Lower lobe of right lung (tissue), 2 donors: ENCODE measurements around the gene TEX51. TPM values are rescaled to one million over a fixed set of nuclear protein-coding genes. Genes with fewer than 3 reads are reported as not detected.

Experiments used
- ATAC-seq, 2 donors: fragments of 200-7000 bp; cut with Tn5 transposase; one replicate each; pipeline ENCODE4 v1.9.1; 2020 to 2022; ENCODE audit warnings: mild to moderate bottlenecking in 2 of 2, moderate library complexity in 2 of 2
- DNase-seq: peaks from one replicate; pipeline ENCODE4 v3.0.0-alpha.2; 2020
- H3K27ac ChIP-seq: fragments of 200-600 bp; one replicate; pipeline ENCODE4 v1.8.0; 2022
- H3K27me3 ChIP-seq: fragments of 200-600 bp; one replicate; pipeline ENCODE4 v1.8.0; 2022; ENCODE audit warnings: low read depth
- H3K36me3 ChIP-seq: fragments of 200-600 bp; one replicate; pipeline ENCODE4 v1.8.0; 2022; ENCODE audit warnings: mild to moderate bottlenecking
- H3K4me1 ChIP-seq: fragments of 200-600 bp; one replicate; pipeline ENCODE4 v1.8.0; 2022
- H3K4me3 ChIP-seq: fragments of 200-600 bp; one replicate; pipeline ENCODE4 v1.8.0; 2022; ENCODE audit warnings: mild to moderate bottlenecking
- H3K9me3 ChIP-seq: fragments of 200-600 bp; one replicate; pipeline ENCODE4 v1.8.0; 2022
- intact Hi-C: fragments of 100-400 bp; cut with DNase I; formaldehyde crosslinking; loops from one replicate; pipeline ENCODE4 v1.11.0; 2022
- total RNA-seq: library from RNA; stranded (reverse); fragmentation: NEBNext Ultra II Directional; extraction: Animal tissue kit (Norgen Biotek cat#: 25700); gene quantifications from one replicate; pipeline ENCODE4 v1.2.1, GENCODE V29; 2021
- TF ChIP-seq, protein P1 (sequence below): fragments of 200-600 bp; IDR thresholded peaks from one replicate; pipeline ENCODE4 v1.8.0; 2022; ENCODE audit warnings: antibody characterized with exemption, mild to moderate bottlenecking
- donor health status: DM: no; HTN: yes; CAD: no; lungs with severe emphysema.

The TEX51 gene
- total RNA-seq, 1 donor from 2014 or later = not detected

DNA sequence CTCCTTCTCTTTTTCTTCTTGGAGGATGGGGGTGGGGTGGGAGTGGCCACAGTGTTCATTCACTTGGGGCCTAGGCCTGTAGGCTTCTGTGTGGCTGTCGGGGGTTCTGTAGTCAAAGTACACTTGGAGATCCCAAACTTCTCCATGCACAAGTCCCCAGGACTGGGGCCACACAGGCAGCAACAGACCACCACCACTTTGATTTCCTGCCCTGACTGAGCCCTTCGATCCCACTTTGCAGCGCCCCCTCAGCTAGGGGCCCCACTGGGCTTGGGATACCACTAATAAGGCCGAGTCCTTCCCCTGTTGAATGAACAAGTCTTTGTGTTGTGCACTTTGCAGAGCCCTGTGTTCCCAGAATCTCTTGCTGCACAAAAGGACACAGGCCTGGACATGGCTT lies 5.5 kb upstream of the TEX51 start:
- no peak overlapping the region for H3K4me3 ChIP-seq
- ATAC-seq (no peak), DNase-seq (peak; percentile 6)
- no peaks in the 10 kb centered on the region for H3K4me1 ChIP-seq
- TF ChIP-seq, protein P1, sequence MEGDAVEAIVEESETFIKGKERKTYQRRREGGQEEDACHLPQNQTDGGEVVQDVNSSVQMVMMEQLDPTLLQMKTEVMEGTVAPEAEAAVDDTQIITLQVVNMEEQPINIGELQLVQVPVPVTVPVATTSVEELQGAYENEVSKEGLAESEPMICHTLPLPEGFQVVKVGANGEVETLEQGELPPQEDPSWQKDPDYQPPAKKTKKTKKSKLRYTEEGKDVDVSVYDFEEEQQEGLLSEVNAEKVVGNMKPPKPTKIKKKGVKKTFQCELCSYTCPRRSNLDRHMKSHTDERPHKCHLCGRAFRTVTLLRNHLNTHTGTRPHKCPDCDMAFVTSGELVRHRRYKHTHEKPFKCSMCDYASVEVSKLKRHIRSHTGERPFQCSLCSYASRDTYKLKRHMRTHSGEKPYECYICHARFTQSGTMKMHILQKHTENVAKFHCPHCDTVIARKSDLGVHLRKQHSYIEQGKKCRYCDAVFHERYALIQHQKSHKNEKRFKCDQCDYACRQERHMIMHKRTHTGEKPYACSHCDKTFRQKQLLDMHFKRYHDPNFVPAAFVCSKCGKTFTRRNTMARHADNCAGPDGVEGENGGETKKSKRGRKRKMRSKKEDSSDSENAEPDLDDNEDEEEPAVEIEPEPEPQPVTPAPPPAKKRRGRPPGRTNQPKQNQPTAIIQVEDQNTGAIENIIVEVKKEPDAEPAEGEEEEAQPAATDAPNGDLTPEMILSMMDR = no peak
- no peaks in the 10 kb centered on the region for H3K27me3 ChIP-seq
- no peak overlapping the region for H3K27ac ChIP-seq
- no peaks in the 10 kb centered on the region for H3K36me3 ChIP-seq
- intact Hi-C loops = no loop called here
- H3K9me3 ChIP-seq = no peaks in the 10 kb centered on the region

DNA sequence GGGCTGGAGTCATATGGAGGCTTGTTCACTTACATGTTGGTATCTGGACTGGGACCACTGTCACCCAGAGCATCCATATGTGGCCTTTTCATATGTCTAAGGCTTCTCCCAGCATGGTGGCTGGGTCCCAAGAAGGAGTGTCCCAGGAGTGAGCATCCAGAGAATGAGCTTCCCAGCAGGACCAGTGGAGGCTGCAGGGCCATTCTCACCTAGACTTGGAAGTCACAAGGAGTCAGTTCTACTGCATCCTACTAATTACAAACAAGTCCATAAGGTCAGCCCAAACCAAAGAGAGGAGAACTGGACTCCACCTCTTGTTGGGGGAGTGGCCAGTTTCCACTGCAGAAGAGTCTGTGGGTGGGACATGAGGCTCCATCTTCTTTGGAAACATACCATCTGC lies 5.1 kb upstream of the TEX51 start:
- intact Hi-C loops = no loop called here
- H3K27me3 ChIP-seq = no peaks in the 10 kb centered on the region
- no peak for ATAC-seq
- H3K9me3 ChIP-seq = no peaks in the 10 kb centered on the region
- H3K36me3 ChIP-seq = no peaks in the 10 kb centered on the region
- H3K27ac ChIP-seq = no peak overlapping the region
- peak; percentile 3 for DNase-seq
- TF ChIP-seq, protein P1 = no peak
- H3K4me1 ChIP-seq = no peaks in the 10 kb centered on the region
- H3K4me3 ChIP-seq = no peak overlapping the region

DNA sequence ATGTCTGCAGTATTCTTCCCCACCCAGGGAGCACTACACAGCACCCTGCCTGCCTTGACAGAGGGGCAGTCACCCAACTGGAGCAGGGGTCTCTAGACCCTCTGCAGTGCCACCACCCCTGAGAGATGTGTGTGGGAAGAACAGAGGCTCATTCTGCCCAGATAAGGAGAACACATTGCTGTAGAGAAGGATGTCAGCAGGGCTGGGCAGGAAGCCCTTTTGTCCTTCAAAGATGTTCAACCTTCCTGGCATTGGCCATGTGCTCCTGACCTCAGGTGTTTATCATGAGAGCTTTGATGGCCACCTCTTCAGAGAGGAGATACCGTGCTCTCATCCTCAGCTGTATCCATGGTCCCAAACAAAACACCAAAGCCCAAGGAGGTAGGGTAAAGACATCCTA lies 4.6 kb upstream of the TEX51 start:
- TF ChIP-seq, protein P1 = no peak
- Histone ChIP-seq H3K4me3 (no peak overlapping the region), H3K27ac (no peak overlapping the region), H3K4me1 (no peaks in the 10 kb centered on the region), H3K9me3 (no peaks in the 10 kb centered on the region), H3K36me3 (no peaks in the 10 kb centered on the region), H3K27me3 (no peaks in the 10 kb centered on the region)
- ATAC-seq (no peak), DNase-seq (no peak)
- intact Hi-C loops = no loop called here

DNA sequence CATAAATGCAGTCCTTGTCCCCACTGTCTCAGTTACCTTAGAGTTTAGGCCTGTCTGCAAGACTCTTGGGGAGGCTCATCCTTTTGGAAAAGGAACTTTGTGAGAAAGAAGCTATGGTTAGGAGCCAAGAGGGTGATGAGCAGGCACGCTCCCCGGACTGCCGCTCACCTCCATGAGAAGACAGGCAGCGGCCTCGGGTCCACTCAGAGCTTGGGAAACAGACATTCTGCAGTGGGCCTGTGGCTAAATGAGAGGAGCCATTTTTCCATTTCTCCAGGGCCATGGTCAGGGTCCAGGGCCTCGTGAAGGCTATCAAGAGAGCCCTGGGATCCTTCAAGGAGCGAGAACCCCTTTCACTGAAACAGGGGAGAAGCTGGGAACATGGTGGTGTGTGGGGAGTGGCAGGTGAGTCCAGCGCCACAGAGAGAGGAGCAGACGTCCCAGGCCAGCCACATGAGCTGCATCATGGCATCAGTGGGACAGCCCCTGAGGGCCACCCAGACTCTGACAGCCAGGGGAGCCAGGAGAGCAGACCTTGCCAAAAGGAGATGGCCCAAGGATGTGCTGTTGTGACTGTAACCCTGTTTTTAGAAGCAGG lies 4.0 kb upstream of the TEX51 start:
- no peak overlapping the region for H3K4me3 ChIP-seq
- TF ChIP-seq, protein P1 = no peak
- ATAC-seq (no peak), DNase-seq (peak; percentile 3)
- no peaks in the 10 kb centered on the region for H3K4me1 ChIP-seq
- no peak overlapping the region for H3K27ac ChIP-seq
- intact Hi-C loops = no loop called here
- no peaks in the 10 kb centered on the region for H3K36me3 ChIP-seq
- no peaks in the 10 kb centered on the region for H3K9me3 ChIP-seq
- no peaks in the 10 kb centered on the region for H3K27me3 ChIP-seq

DNA sequence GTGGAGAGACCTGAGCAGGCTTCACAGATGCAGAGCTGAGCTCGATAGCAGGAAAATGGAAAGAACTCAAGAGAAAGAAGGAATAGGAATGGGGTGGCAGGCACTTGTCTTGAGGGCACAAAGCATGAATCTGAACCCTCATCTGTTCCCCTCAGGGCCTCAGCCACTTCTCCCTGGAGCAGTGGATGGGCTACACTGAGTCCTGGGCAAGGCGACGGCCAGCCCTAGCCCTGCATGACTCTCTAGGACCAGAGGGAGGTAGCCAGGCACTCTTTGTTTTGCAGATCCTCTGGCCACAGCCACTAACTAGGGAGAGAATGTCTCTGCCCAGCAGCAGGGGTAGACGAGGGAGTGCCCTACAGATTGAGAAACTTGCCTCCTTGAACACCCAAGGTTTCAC lies 3.4 kb upstream of the TEX51 start:
- Histone ChIP-seq H3K36me3 (no peaks in the 10 kb centered on the region), H3K4me1 (no peaks in the 10 kb centered on the region), H3K4me3 (no peak overlapping the region), H3K27me3 (no peaks in the 10 kb centered on the region), H3K9me3 (no peaks in the 10 kb centered on the region), H3K27ac (no peak overlapping the region)
- ATAC-seq = no peak
- intact Hi-C loops = no loop called here
- TF ChIP-seq, protein P1 = no peak
- DNase-seq = no peak
